Mesendoderm (in vitro differentiated cells): ENCODE data around the gene HTATIP2.
A peak's percentile ranks its signal among the peaks of the same experiment; 100 is the strongest.

ENCODE experiments used
- DNase-seq: peaks from one replicate; pipeline ENCODE4 v3.0.0; 2013
- H2AK5ac ChIP-seq: 2 replicates; pipeline ENCODE4 v1.6.1; 2013; ENCODE audit warnings: low read length, inconsistent platforms
- H2BK120ac ChIP-seq: 2 replicates; pipeline ENCODE4 v1.6.1; 2013; ENCODE audit warnings: low read depth, mild to moderate bottlenecking, low read length, moderate library complexity, mixed read lengths
- H2BK15ac ChIP-seq: replicated peaks from 2 replicates; pipeline ENCODE4 v1.6.1; 2013; ENCODE audit warnings: low read depth, mild to moderate bottlenecking, moderate library complexity
- H2BK5ac ChIP-seq: 2 replicates; pipeline ENCODE4 v1.6.1; 2013; ENCODE audit warnings: low read length, inconsistent platforms
- H3K18ac ChIP-seq: 2 replicates; pipeline ENCODE4 v1.6.1; 2013; ENCODE audit warnings: mild to moderate bottlenecking, low read length, mixed read lengths
- H3K23ac ChIP-seq: one replicate; pipeline ENCODE4 v1.6.1; 2013; ENCODE audit warnings: low read length
- H3K27ac ChIP-seq: 2 replicates; pipeline ENCODE4 v1.5.1; 2013; ENCODE audit warnings: low read depth, mild to moderate bottlenecking, inconsistent platforms, low read length, moderate library complexity
- H3K27me3 ChIP-seq: 2 replicates; pipeline ENCODE4 v1.6.1; 2013; ENCODE audit warnings: low read length, control low read depth, mild to moderate bottlenecking, inconsistent platforms; ENCODE audit not compliant: insufficient read depth, poor library complexity
- H3K36me3 ChIP-seq: 2 replicates; pipeline ENCODE4 v1.6.1; 2013; ENCODE audit warnings: low read length, inconsistent platforms; ENCODE audit not compliant: control insufficient read depth, insufficient read depth
- H3K4ac ChIP-seq: one replicate; pipeline ENCODE4 v1.6.1; 2013; ENCODE audit warnings: low read depth, mild to moderate bottlenecking, low read length, moderate library complexity
- H3K4me1 ChIP-seq: 2 replicates; pipeline ENCODE4 v1.6.1; 2013; ENCODE audit warnings: low read depth, low read length, inconsistent platforms; ENCODE audit not compliant: control insufficient read depth
- H3K4me2 ChIP-seq: 2 replicates; pipeline ENCODE4 v1.6.1; 2013; ENCODE audit warnings: low read length
- H3K4me3 ChIP-seq: 2 replicates; pipeline ENCODE4 v1.5.1; 2013; ENCODE audit warnings: mild to moderate bottlenecking, low read length
- H3K56ac ChIP-seq: one replicate; pipeline ENCODE4 v1.6.1; 2013; ENCODE audit warnings: low read length
- H3K79me1 ChIP-seq: 2 replicates; pipeline ENCODE4 v1.6.1; 2013; ENCODE audit warnings: low read length, inconsistent platforms
- H3K79me2 ChIP-seq: 2 replicates; pipeline ENCODE4 v1.6.1; 2013; ENCODE audit warnings: mild to moderate bottlenecking, low read length; ENCODE audit not compliant: control insufficient read depth, insufficient read depth
- H3K9ac ChIP-seq: 2 replicates; pipeline ENCODE4 v1.6.1; 2013; ENCODE audit warnings: low read length, inconsistent platforms
- H4K5ac ChIP-seq: one replicate; pipeline ENCODE4 v1.6.1; 2013; ENCODE audit warnings: low read length
- H4K8ac ChIP-seq: one replicate; pipeline ENCODE4 v1.6.1; 2013; ENCODE audit warnings: low read depth, mild to moderate bottlenecking, control low read depth, low read length, moderate library complexity
- WGBS: extraction: QIAGEN DNeasy Blood & Tissue Kit; methylation state at CpG from one replicate; pipeline ENCODE4 v1.1.7; 2013; ENCODE audit warnings: low lambda C conversion rate, missing lambda C conversion rate; ENCODE audit not compliant: insufficient coverage; ENCODE audit errors: extremely low coverage; 5-methylcytosine and 5-hydroxymethylcytosine counted together

Gene HTATIP2

GRCh38 chr11:20337526-20338154 lies 25.9 kb upstream of the HTATIP2 start:
- peak; percentile 59 for DNase-seq
- Histone ChIP-seq H2BK15ac (no peak overlapping the region), H3K4ac (no peak overlapping the region), H2BK120ac (no peak overlapping the region), H3K23ac (no peak overlapping the region), H3K4me2 (no peak overlapping the region), H3K27me3 (no peaks in the 10 kb centered on the region), H3K79me2 (no peaks in the 10 kb centered on the region), H3K9ac (no peak overlapping the region), H3K79me1 (no peaks in the 10 kb centered on the region), H4K5ac (no peak overlapping the region), H3K4me1 (peaks cover 3% of the 10 kb centered on the region), H2AK5ac (no peak overlapping the region), H4K8ac (no peak overlapping the region), H3K18ac (no peak overlapping the region), H3K27ac (no peak overlapping the region), H3K56ac (no peak overlapping the region), H2BK5ac (no peak overlapping the region), H3K36me3 (no peaks in the 10 kb centered on the region), H3K4me3 (no peak overlapping the region)
- no CpG with 5 or more reads among the region's 9 CpGs for WGBS

GRCh38 chr11:20342347-20343141 lies 21.0 kb upstream of the HTATIP2 start:
- H3K4ac ChIP-seq: peak overlapping the region; percentile 48
- peak overlapping the region; percentile 36 for H3K9ac ChIP-seq
- no peaks in the 10 kb centered on the region for H3K27me3 ChIP-seq
- peak overlapping the region; percentile 52 for H3K4me2 ChIP-seq
- no peak overlapping the region for H4K8ac ChIP-seq
- H3K23ac ChIP-seq: no peak overlapping the region
- H2AK5ac ChIP-seq: no peak overlapping the region
- H2BK5ac ChIP-seq: no peak overlapping the region
- no CpG with 5 or more reads among the region's 26 CpGs for WGBS
- peaks cover 3% of the 10 kb centered on the region for H3K4me1 ChIP-seq
- no peak overlapping the region for H3K27ac ChIP-seq
- no peak overlapping the region for H3K4me3 ChIP-seq
- peak; percentile 97 for DNase-seq
- no peak overlapping the region for H2BK15ac ChIP-seq
- H3K36me3 ChIP-seq: no peaks in the 10 kb centered on the region
- no peaks in the 10 kb centered on the region for H3K79me2 ChIP-seq
- peak overlapping the region; percentile 76 for H3K56ac ChIP-seq
- H3K79me1 ChIP-seq: no peaks in the 10 kb centered on the region
- H3K18ac ChIP-seq: peak overlapping the region; percentile 42
- H4K5ac ChIP-seq: no peak overlapping the region
- no peak overlapping the region for H2BK120ac ChIP-seq

- Histone ChIP-seq H4K8ac (no peak overlapping the region), H3K79me1 (no peaks in the 10 kb centered on the region), H3K56ac (no peak overlapping the region), H3K27me3 (no peaks in the 10 kb centered on the region), H3K4me2 (no peak overlapping the region), H4K5ac (no peak overlapping the region), H2BK15ac (no peak overlapping the region), H2BK5ac (no peak overlapping the region), H3K36me3 (no peaks in the 10 kb centered on the region), H3K79me2 (no peaks in the 10 kb centered on the region), H3K23ac (no peak overlapping the region), H3K4me1 (no peaks in the 10 kb centered on the region), H2BK120ac (no peak overlapping the region), H2AK5ac (no peak overlapping the region), H3K27ac (no peak overlapping the region), H3K18ac (no peak overlapping the region), H3K4ac (no peak overlapping the region), H3K4me3 (no peak overlapping the region), H3K9ac (no peak overlapping the region)
- no CpG with 5 or more reads among the region's 7 CpGs for WGBS
- no peak for DNase-seq
Observed at GRCh38 chr11:20351136-20351535, 12.4 kb upstream of the HTATIP2 start.

GRCh38 chr11:20351751-20352262 lies 11.7 kb upstream of the HTATIP2 start:
- Histone ChIP-seq H2AK5ac (no peak overlapping the region), H3K4me3 (no peak overlapping the region), H3K79me1 (no peaks in the 10 kb centered on the region), H3K4me2 (no peak overlapping the region), H3K56ac (peak overlapping the region; percentile 2), H3K36me3 (no peaks in the 10 kb centered on the region), H3K79me2 (no peaks in the 10 kb centered on the region), H3K27ac (no peak overlapping the region), H3K18ac (no peak overlapping the region), H2BK5ac (no peak overlapping the region), H3K4ac (no peak overlapping the region), H3K4me1 (no peaks in the 10 kb centered on the region), H3K9ac (no peak overlapping the region), H4K8ac (no peak overlapping the region), H3K23ac (peak overlapping the region; percentile 56), H2BK120ac (no peak overlapping the region), H3K27me3 (no peaks in the 10 kb centered on the region), H2BK15ac (no peak overlapping the region), H4K5ac (no peak overlapping the region)
- peak; percentile 22 for DNase-seq
- WGBS: no CpG with 5 or more reads among the region's 2 CpGs

- no peak overlapping the region for H4K5ac ChIP-seq
- no peak overlapping the region for H3K18ac ChIP-seq
- H3K4ac ChIP-seq: no peak overlapping the region
- no peak overlapping the region for H3K27ac ChIP-seq
- H3K36me3 ChIP-seq: no peaks in the 10 kb centered on the region
- H2AK5ac ChIP-seq: no peak overlapping the region
- no peaks in the 10 kb centered on the region for H3K27me3 ChIP-seq
- no peaks in the 10 kb centered on the region for H3K79me2 ChIP-seq
- peak; percentile 37 for DNase-seq
- H2BK5ac ChIP-seq: no peak overlapping the region
- H4K8ac ChIP-seq: no peak overlapping the region
- H3K4me2 ChIP-seq: no peak overlapping the region
- H3K23ac ChIP-seq: no peak overlapping the region
- no peak overlapping the region for H2BK15ac ChIP-seq
- H3K79me1 ChIP-seq: no peaks in the 10 kb centered on the region
- WGBS: no CpG with 5 or more reads among the region's 6 CpGs
- no peak overlapping the region for H3K56ac ChIP-seq
- no peak overlapping the region for H2BK120ac ChIP-seq
- no peak overlapping the region for H3K9ac ChIP-seq
- H3K4me3 ChIP-seq: no peak overlapping the region
- no peaks in the 10 kb centered on the region for H3K4me1 ChIP-seq
Observed at GRCh38 chr11:20353829-20354434, 9.6 kb upstream of the HTATIP2 start.
